Esophagus (tissue), 2 donors: ENCODE results near the gene TUBA8. TPM values are rescaled to one million over a fixed set of nuclear protein-coding genes. Genes with fewer than 3 reads are reported as not detected.

ENCODE experiments used
- H3K27ac ChIP-seq, 2 donors: one replicate each; pipeline ENCODE4 v1.5.1; 2013; ENCODE audit warnings: low read depth in 2 of 2, mild to moderate bottlenecking in 2 of 2, inconsistent platforms in 1 of 2, low read length in 1 of 2, moderate library complexity in 1 of 2
- H3K27me3 ChIP-seq, 2 donors: one replicate each; pipeline ENCODE4 v1.6.1; 2013; ENCODE audit warnings: low read length in 2 of 2, control low read depth in 1 of 2, mild to moderate bottlenecking in 1 of 2; ENCODE audit not compliant: insufficient read depth in 2 of 2, control insufficient read depth in 1 of 2
- H3K36me3 ChIP-seq, 2 donors: one replicate each; pipeline ENCODE4 v1.6.1; 2013; ENCODE audit warnings: low read length in 1 of 2; ENCODE audit not compliant: control insufficient read depth in 2 of 2, insufficient read depth in 2 of 2
- H3K4me1 ChIP-seq, 2 donors: one replicate each; pipeline ENCODE4 v1.6.1; 2013; ENCODE audit warnings: low read length in 1 of 2; ENCODE audit not compliant: control insufficient read depth in 2 of 2, insufficient read depth in 2 of 2
- H3K4me3 ChIP-seq, 2 donors: one replicate each; pipeline ENCODE4 v1.5.1; 2013; ENCODE audit warnings: low read length in 2 of 2, mild to moderate bottlenecking in 2 of 2, low read depth in 1 of 2, moderate library complexity in 1 of 2
- H3K9me3 ChIP-seq, 2 donors: one replicate each; pipeline ENCODE4 v1.6.1; 2013; ENCODE audit warnings: mild to moderate bottlenecking in 2 of 2, low read depth in 1 of 2, low read length in 1 of 2, moderate library complexity in 1 of 2; ENCODE audit not compliant: control insufficient read depth in 2 of 2, insufficient read depth in 1 of 2
- WGBS, 2 donors: extraction: QIAGEN DNeasy Blood & Tissue Kit; methylation state at CpG; one replicate each; pipeline ENCODE4 v1.1.7; 2013; 5-methylcytosine and 5-hydroxymethylcytosine counted together
- polyA plus RNA-seq, 2 donors: library from polyadenylated mRNA; stranded (reverse); fragments of 200-250 nt; gene quantifications; one replicate each; pipeline ENCODE4 v1.2.3, GENCODE V29; 2013
- donor health status: healthy with polysubstance abuse.
- donor health status: Bipolar disorder and iron deficiency.

The TUBA8 gene
- polyA plus RNA-seq, 2 donors = 0.89 to 0.98 TPM

- Histone ChIP-seq H3K27ac (peak overlapping the region in 1 of 2 donors; percentile 61), H3K4me3 (no peak overlapping the region)
- WGBS, 2 donors = 28% methylated on average over 13 of the region's 13 CpGs
Measured at GRCh38 chr22:18075720-18076497, 34.7 kb upstream of the TUBA8 start.

GRCh38 chr22:18077087-18077638 is 33.4 kb upstream of the TUBA8 start:
- H3K9me3 ChIP-seq = no peaks in the 10 kb centered on the region
- H3K4me1 ChIP-seq = peaks cover 0 to 6% of the 10 kb centered on the region in 2 donors
- peak overlapping the region; percentile 87 to 91 for H3K4me3 ChIP-seq
- peaks cover 0 to 9% of the 10 kb centered on the region in 2 donors for H3K36me3 ChIP-seq
- H3K27ac ChIP-seq = peak overlapping the region; percentile 76 to 93
- WGBS, 2 donors = 2 to 5% methylated on average over 10 of the region's 10 CpGs
- H3K27me3 ChIP-seq = no peaks in the 10 kb centered on the region

More at GRCh38 chr22:18075720-18076497, 34.7 kb upstream of the TUBA8 start:
- H3K4me1 ChIP-seq = peaks cover 2 to 9% of the 10 kb centered on the region in 2 donors
- H3K36me3 ChIP-seq = peaks cover 0 to 5% of the 10 kb centered on the region in 2 donors
- no peaks in the 10 kb centered on the region for H3K27me3 ChIP-seq
- H3K9me3 ChIP-seq = no peaks in the 10 kb centered on the region

- Histone ChIP-seq H3K4me1 (peaks cover 0 to 6% of the 10 kb centered on the region in 2 donors), H3K9me3 (no peaks in the 10 kb centered on the region), H3K36me3 (peaks cover 0 to 9% of the 10 kb centered on the region in 2 donors), H3K27me3 (no peaks in the 10 kb centered on the region), H3K27ac (peak within 1 kb of the TSS; percentile 76 to 93), H3K4me3 (peak within 1 kb of the TSS; percentile 87 to 91)
- WGBS, 2 donors = 0 to 1% methylated on average over 50 of the region's 50 CpGs
Measured at GRCh38 chr22:18077639-18078328, 32.8 kb upstream of the TUBA8 start, which contains the start of gene PEX26. Gene PEX26 (plus strand): TSS chr22:18077990. CDS start chr22:18078377, 387 bp downstream.

- Histone ChIP-seq H3K27ac (peak overlapping the region; percentile 75 to 76), H3K4me1 (peaks cover 0 to 6% of the 10 kb centered on the region in 2 donors), H3K9me3 (no peaks in the 10 kb centered on the region), H3K36me3 (peaks cover 6 to 13% of the 10 kb centered on the region in 2 donors), H3K27me3 (no peaks in the 10 kb centered on the region), H3K4me3 (peak overlapping the region; percentile 87 to 91)
- 4 to 6% methylated on average over 45 of the region's 45 CpGs for WGBS, 2 donors
Measured at GRCh38 chr22:18078329-18079041, 32.1 kb upstream of the TUBA8 start.

GRCh38 chr22:18079706-18080233 is 30.8 kb upstream of the TUBA8 start:
- peaks cover 0 to 6% of the 10 kb centered on the region in 2 donors for H3K4me1 ChIP-seq
- peaks cover 10 to 20% of the 10 kb centered on the region in 2 donors for H3K36me3 ChIP-seq
- no peaks in the 10 kb centered on the region for H3K27me3 ChIP-seq
- H3K9me3 ChIP-seq = no peaks in the 10 kb centered on the region
- no peak overlapping the region for H3K27ac ChIP-seq
- H3K4me3 ChIP-seq = no peak overlapping the region
- 65 to 71% methylated on average over 4 of the region's 4 CpGs for WGBS, 2 donors

GRCh38 chr22:18081416-18081815 is 29.2 kb upstream of the TUBA8 start:
- no peaks in the 10 kb centered on the region for H3K27me3 ChIP-seq
- WGBS, 2 donors = 82 to 89% methylated on average over 5 of the region's 5 CpGs
- H3K27ac ChIP-seq = no peak overlapping the region
- no peaks in the 10 kb centered on the region for H3K9me3 ChIP-seq
- H3K36me3 ChIP-seq = peaks cover 10 to 27% of the 10 kb centered on the region in 2 donors
- H3K4me3 ChIP-seq = no peak overlapping the region
- peaks cover 0 to 6% of the 10 kb centered on the region in 2 donors for H3K4me1 ChIP-seq

GRCh38 chr22:18082467-18082866 is 28.1 kb upstream of the TUBA8 start:
- H3K27ac ChIP-seq = no peak overlapping the region
- no peak overlapping the region for H3K4me3 ChIP-seq
- no peaks in the 10 kb centered on the region for H3K9me3 ChIP-seq
- no peaks in the 10 kb centered on the region for H3K27me3 ChIP-seq
- peaks cover 0 to 6% of the 10 kb centered on the region in 2 donors for H3K4me1 ChIP-seq
- peaks cover 11 to 30% of the 10 kb centered on the region in 2 donors for H3K36me3 ChIP-seq
- WGBS, 2 donors = 65 to 71% methylated on average over 2 of the region's 2 CpGs

- 93 to 96% methylated on average over 10 of the region's 10 CpGs for WGBS, 2 donors
Measured at GRCh38 chr22:18083406-18083805, 27.2 kb upstream of the TUBA8 start.

GRCh38 chr22:18085188-18085587 is 25.4 kb upstream of the TUBA8 start:
- H3K36me3 ChIP-seq = peaks cover 15 to 43% of the 10 kb centered on the region in 2 donors
- no peaks in the 10 kb centered on the region for H3K9me3 ChIP-seq
- H3K27ac ChIP-seq = no peak overlapping the region

More at GRCh38 chr22:18083406-18083805, 27.2 kb upstream of the TUBA8 start:
- H3K9me3 ChIP-seq = no peaks in the 10 kb centered on the region
- H3K4me3 ChIP-seq = no peak overlapping the region
- peaks cover 13 to 39% of the 10 kb centered on the region in 2 donors for H3K36me3 ChIP-seq
- no peaks in the 10 kb centered on the region for H3K27me3 ChIP-seq
- H3K27ac ChIP-seq = no peak overlapping the region
- H3K4me1 ChIP-seq = peaks cover 0 to 6% of the 10 kb centered on the region in 2 donors

More at GRCh38 chr22:18085188-18085587, 25.4 kb upstream of the TUBA8 start:
- H3K4me3 ChIP-seq = no peak overlapping the region
- no peaks in the 10 kb centered on the region for H3K4me1 ChIP-seq
- H3K27me3 ChIP-seq = no peaks in the 10 kb centered on the region
